ENCODE results near the gene NPAS1.

The NPAS1 gene, protein sequence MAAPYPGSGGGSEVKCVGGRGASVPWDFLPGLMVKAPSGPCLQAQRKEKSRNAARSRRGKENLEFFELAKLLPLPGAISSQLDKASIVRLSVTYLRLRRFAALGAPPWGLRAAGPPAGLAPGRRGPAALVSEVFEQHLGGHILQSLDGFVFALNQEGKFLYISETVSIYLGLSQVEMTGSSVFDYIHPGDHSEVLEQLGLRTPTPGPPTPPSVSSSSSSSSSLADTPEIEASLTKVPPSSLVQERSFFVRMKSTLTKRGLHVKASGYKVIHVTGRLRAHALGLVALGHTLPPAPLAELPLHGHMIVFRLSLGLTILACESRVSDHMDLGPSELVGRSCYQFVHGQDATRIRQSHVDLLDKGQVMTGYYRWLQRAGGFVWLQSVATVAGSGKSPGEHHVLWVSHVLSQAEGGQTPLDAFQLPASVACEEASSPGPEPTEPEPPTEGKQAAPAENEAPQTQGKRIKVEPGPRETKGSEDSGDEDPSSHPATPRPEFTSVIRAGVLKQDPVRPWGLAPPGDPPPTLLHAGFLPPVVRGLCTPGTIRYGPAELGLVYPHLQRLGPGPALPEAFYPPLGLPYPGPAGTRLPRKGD

DNA sequence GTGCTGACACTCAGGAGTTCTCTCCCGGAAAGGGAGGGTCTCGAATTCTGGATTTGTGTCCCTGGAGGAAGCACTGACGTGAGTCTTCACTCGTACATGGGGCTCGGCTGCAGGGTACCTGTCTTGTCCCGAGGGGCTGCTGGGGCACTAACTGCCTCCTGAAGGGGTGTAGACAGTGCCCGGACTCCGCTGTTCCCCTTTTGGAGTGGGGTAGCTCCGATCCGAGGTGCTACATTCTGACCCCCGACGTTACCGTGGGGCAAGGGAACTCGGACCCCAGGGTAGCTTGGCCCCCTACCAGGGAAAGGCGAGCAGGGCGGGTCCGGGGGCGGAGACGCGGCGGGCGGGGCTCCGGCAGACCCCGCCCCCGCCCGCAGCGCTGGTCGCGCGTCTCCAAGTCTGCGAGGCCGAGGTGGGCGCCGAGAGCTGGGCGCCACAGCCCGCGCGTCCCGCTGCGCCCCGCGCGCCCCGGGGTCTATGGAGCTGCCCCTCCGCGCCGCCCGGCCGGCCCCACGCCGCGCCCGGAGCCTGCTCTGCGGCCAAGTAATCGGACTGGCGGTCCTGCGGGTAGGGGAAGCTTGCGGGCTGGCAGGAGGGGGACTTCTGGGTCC, at the start of gene NPAS1:
Gene NPAS1 (plus strand): TSS at position 407 of the 611 bp plus-strand sequence. CDS start 1,211 bp downstream, outside the sequence.
- DNase-seq: no peak

DNA sequence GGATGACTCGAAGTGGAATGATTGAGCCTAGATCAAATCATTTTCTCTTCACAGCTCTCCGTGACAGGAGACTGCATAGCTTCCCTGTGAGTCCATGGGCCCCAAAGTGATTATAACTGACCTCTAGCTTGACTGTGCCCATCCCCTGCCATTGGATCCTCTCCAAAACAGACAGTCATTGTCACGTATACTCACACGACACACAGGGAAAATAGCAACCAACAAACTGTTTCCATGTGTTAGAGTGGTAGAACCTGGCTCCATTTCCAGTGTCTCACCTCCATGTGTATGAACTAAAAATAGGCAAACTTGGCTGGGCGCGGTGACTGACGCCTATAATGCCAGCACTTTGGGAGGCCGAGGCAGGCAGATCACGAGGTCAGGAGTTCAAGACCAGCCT, 48.8 kb upstream of the NPAS1 start:
- DNase-seq: no peak

DNA sequence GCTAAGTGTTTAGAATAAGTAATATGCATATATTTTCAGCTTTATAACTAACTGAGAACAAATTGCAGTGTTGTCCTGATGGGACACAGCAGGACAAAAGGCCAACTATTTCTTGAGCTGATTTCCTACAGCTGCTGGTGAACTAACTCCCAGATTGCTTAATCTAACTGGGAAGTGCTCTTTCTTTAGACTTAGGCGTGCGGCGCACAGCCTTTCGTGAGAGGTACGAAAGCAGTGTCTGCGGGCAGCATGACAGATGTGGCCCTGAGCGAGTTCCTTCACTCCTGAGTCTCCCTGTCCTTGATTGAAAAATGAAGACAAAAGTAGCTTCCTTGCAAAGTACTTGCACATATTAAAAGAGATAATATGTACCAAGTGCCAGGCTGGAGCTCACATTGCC, 47.3 kb upstream of the NPAS1 start:
- no peak for DNase-seq

DNA sequence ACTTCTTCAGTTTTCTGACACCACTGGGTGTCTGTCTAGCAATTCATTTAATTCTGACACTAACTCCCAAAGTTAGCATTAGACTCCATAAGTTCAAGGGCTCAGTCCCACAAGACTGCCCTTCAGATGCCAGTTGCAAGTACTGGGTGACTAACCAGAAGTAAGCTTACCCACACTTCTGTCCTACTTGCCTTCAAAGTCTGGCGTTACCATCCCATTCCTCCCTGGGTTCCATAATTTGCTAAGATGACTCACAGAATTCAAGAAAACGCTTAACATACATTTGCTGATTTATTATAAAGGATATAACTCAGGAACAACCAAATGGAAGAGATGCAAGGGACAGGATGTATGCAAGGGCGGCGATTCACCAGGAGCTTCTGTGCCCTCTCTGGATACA, 45.5 kb upstream of the NPAS1 start:
- DNase-seq: no peak

DNA sequence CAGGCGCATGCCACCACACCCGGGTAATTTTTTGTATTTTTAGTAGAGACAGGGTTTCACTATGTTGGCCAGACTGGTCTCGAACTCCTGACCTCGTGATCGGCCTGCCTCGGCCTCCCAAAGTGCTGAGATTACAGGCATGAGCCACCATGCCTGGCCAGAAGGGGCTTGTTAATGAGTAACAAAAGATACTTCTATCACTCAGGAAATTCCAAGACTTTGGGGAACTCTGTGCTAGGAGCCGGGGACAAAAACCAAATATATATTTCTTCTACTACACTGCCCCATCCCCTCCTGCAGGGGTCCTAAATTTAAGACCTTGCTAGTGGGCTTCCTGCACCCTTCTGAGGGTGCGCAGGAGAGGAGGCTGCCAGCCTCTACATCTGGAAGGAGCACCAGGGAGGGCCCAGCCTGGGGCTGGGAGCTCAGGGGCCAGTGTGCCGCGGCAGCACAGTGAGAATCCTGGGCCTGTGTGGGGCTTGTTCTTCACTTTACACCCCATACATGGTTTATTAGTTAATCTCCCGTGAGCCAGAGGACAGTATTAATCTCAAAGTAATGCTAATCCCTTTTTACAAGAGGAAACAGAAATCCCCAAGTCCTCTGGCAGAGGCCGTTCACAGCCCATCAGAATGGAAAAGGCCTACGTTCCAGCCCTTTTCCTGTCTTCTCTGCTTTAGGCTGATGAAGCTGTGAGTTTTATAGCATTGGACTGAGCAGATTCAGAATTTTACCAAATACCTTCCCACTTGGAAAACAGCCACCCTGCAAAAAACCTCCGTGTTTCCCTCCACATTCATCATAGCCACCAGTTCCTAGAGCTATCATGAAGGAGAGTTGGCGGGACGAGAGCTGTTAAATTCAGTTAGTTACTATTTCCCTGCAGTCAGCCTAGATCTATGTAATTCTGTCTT, 44.4 kb upstream of the NPAS1 start:
- no peak for DNase-seq

DNA sequence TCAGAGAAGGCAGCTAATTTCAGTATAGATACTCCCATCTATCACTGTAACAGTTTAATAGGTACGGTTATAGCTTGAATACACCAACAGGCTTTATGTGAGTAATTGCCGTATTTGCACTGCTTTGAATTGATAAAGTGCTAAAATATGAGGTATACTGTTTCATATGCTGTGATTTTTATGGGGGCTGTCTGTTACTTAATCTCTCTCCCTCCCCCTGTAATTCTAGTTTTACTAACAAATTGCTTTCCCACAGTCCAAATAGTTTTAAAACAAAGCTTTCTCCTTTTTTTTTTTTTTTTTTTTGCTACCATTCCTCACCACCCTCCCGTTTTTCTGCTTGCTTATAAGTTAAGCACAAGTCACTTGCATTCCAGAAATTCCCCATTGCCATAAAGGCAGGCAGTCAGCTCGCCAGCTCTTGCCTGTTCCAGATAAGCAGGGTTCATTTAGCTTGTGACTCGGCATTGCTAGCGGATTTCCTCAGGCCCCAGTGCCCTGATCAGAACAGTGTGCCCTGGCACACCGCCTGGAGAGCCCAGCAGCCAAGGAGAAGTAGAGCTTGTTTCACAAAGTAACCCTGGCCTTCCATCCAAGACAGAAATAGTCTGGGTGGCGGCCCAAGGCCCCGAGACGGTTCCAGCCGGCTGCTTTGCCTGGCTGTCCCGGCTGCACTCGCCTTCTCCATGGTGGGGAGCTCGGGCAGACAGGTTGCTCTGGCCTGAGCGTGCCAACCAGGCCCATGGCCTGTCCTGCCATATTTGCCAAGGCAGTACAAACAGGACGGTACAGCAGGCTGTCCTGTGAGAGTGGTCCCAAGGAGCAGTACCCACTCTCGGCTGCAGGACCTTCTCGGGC, 43.5 kb upstream of the NPAS1 start:
- no peak for DNase-seq

DNA sequence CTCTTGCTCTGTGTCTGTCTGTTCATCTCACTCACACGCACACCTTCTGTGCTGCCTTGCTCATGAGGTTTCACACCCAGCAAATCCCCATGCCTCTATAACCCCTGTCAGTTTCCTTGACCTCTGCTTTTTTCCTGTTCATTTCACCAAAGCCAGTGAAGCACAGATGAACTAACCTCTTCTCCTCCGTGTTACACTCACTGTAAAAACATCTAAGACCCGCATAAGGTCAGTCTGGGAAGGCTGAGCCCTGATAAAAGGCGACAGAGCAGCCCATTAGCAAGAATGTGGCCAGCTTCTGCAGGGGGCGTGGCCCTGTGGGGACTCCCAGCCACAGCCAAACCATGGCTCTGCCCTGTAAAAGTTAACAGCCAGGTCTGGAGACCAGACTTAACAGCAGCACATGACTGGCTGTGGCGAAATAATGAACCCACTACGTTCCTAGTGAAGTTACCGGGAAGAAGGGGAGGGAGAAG, 42.8 kb upstream of the NPAS1 start:
- DNase-seq: no peak

DNA sequence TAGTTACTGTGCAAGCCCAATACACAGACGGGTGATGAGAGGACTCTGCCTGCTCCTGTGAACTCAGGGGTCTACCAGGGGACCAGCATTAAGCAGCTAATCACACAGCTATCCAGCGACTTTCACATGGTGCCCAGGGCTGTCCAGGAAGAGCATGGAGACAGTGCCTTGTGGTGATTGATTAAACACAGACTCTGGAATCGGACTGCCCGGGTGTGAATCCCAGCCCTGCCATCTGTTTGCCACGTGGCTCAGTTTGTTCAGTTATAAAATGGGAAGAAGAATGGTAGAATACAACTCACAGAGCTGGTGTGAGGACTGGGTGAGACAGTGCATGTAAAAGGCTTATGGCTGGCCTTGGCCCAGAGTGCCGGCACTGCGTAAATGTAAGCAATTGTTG, 42.1 kb upstream of the NPAS1 start:
- DNase-seq: no peak

DNA sequence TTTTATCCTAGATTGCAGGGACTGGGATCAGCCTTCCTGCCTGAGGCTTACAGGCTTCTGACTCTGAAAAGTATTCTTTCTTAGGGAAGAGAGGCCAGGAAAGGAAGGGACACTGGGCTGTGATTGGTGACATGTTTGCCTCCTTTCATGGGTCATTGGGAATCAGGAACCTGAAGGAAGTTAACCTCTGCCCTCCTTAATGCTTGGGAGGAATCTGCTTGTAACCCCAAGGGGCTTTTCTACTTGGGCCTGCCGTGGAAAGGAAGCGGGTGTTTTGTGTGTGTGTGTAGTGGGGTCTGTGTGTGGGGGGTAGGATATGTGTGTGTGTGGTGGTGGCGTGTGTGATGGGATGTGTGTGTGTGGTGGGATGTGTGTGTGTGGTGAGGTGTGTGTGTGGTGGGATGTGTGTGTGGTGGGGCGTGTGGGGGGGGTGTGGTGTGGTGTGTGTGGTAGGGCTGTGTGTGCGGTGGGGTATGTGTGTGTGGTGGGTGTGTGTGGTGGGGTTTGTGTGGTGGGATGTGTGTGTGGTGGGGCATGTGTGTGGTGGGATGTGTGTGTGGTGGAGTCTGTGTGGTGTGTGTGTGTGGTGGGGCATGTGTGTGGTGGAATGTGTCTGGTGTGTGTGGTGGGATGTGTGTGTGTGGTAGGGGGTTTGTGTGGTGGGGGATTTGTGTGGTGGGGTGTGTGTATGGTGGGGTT, 41.3 kb upstream of the NPAS1 start:
- no peak for DNase-seq

DNA sequence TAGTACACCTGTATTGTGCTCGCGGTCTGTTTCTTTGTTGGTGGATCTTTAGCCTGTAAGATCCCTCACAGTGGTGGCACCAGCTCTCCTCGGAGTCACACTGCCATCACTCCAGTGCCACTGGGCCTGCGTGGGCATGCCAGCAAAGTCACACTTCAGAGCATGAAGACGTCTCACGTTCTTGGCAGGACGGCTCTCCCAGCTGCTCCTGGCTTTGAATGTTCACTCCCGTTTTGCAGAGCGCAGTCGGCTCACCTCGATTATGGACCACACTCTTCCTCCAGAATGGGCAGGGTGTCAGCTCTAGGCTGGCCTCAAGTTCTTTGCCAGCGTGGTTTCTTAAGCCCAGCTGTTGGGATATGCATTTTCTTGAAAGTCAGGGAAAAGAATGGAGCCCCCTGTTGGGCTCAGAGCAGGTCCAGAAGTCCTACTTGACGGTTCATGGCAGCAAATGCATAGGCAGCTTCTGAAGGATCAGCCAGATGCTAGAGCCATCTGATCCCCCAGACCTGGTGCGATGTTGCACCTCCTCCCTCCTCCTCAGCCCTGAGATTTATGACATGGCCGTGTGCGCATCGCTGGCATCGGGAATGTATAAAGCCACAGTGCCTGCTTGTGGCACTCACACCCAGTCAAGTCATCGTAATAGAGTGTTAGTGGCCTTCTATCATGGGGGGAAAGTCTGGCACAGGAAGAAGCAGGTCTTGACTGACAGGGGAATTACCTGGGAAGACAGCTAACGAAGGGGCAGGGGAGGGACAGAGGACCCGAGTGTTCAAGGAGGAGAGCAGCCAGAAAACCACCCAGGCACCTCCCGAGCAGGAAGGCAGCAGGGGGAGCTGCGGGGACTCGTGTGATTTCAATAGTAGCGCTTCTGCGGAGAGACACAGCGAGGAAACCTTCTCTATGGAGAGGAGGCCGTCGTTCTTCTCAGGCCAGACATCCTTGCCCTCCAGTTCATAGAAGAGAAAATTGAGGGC, 40.2 kb upstream of the NPAS1 start:
- no peak for DNase-seq

DNA sequence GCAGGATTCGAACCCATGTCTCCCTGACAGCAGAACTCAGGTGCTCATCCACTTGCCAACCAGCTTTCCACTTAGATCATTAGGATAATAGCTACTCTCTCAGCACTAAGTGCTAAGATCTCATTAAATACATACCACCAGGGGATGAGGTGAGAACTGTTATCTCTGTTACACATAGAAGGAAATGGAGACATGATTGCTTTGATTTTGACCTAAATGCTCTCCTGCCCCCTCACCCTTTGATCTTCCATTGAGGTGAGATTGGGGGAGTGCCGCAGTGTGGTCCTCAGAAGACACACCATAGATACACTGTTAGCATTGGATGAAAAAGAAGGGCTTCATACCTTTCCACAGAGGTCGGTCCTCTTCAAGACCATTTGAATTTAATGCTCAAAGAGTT, 38.9 kb upstream of the NPAS1 start:
- DNase-seq: no peak

DNA sequence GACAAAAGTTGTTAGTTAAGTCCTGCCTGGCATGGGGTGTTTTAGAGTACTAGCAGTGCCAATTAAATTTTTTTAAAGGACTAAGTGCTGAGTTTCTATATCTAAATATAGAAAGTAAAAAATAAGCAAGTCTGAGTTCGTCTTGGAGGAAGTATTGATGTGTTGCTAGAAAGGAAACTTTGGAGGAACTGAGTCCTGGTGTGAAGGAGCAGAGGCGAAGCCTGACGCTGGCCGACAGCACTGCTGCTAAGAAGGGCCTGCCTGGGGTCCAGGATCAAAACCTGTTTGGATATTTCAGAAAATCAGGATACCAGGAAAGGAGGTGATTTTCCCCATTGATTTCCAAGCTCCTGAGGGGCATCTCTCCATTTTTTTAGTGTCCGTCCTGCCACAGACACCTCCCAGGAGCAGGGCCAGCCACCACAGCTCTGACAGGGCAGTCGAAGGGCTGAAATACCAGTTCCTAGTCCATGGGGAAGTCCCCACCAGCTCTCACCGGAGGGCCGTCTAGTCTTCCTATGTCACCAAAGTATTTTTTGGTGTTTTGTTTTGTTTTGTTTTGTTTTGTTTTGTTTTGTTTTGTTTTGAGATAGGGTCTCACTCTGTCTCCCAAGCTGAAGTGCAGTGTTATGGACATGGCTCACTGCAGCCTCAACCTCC, 38.2 kb upstream of the NPAS1 start:
- no peak for DNase-seq

DNA sequence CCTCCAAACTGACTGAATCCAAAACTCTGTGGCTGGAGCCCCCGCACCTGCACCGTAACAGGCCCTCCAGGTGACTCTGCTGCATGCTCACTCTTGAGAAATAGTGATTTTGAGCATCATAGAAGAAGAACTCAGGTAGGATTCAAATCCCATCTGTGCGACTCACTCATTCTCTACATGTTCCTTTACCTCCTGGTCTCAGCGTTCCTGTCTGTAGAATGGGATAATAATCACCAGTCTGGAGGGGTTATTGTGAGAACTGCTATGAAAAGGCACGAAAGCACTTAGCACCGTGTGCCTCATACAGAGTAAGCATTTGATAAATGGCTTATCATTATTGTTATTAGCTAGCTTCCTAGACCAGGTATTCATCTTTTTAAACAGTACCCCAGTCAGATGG, 36.5 kb upstream of the NPAS1 start:
- DNase-seq: no peak

DNA sequence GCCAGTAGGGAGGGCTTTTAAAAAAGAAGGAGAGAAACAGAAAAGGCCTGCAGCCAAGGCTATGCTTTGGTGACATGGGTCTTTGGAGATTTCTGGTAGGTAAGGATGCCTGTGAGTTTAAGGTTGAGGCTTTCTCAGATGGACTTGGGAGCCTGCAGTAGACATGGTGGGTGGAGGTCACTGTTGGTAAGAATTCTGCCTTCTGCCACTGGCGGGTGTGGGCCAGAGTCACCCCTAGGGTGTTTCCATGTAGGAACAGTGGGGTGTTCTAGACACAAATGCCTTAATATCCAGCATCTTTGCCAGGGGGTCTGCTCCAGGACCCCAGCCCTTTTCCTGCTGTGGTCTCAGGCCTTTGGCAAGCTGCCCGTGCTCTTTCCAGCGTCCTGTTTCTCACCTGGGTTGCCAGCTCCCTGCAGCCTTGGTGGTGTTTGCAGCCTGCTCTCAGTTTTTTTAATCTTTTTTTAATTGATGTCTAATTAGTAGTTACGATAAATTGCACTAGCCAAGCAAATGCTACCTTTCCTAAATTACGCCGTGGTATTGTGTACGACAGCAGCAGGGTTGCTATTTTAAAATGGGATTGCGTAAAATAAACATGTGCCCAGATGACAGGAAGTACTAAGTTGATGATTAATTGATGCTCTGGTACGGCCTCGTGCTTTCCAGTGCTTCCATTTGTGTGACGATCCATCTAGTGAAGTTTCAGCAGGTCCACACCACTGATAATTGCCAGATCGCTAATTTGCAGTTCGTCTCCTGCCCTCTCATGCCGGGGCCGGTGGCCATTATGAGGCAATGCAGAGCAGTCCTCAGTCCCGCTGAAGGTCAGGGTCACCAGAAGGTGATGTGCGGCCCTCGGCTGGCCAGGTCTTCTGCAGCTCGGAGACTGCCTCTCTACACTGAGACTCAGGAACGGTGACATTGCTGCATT, 35.3 kb upstream of the NPAS1 start:
- peak; percentile 95 for DNase-seq

DNA sequence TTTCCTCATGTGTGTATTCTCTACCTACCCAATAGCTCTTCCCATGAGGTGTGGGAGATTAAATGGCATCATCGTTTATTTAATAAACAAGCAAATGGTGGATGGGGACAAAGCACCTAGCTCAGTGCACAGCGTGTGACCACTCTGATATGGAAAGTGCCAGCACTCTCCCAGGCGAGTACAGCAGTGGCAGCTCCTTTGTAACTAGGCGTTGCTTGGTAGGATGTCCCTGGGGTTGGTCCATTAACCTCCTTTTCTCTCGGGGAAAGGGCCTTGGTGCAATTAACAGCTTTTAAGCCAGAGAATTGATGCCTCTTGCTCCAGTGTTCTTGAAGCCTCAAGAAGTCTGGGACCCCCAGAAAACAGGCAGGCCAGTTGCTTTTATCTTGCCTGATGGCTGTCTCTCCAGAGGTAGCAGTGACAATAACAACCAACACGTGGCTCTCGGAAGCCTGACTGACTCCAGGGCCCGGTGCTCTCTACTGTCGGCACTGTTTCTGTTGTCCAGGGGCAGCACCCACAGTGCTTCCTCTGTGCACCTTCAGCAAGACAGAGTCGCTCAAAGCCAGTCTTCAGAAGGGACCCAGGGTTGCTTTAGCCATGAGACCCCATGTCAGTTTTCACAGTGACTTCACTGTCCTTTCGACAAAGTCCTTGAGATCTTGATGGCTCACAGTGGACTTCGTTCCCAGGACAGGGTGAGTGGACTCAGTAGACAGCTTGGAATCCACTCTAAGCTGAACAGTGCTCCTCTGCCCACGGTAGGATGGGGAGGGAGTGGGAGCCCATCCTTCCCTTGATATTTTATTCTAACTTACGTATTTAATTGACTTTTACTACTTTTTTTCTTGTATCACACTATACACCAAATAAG, 33.9 kb upstream of the NPAS1 start:
- DNase-seq: no peak

DNA sequence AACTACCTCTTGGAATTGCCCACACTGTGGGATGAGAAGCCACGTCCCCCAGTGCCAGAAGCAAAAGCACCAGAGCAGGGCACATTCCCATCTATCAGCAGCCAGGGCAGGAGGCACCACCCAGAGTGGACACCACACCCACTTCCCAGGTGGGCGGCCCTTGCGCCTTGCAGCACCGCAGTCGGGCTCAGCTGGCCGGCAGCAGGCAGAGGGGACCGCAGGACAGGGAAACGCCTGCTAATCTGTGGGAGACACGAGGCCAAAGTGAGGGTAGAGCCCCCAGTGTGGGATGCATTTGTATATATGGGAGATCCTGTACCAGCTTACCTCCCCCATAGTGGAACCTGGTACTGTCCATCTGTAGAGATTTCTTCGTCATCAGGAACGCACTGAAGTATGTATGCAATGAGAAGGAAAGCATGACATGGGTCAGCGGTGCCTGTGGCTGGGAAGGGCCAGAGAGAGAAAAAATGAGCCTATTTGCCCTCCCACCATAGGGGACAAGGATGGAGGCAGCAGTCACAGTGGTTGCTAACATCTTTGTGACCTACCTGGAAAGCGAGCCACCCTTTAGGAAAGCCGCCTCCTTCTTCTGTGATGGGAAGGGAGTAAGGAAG, 30.9 kb upstream of the NPAS1 start:
- DNase-seq: no peak
